ENCODE results near the gene HMG20A.

The HMG20A gene

GRCh38 chr15:77526595-77527163, 106.0 kb downstream of the HMG20A start:
- no peak for DNase-seq

GRCh38 chr15:77527164-77527778, 106.6 kb downstream of the HMG20A start:
- DNase-seq = no peak

- no peak for DNase-seq
These were observed 107.1 kb downstream of the HMG20A start for GRCh38 chr15:77527831-77528231.

- no peak for DNase-seq
These were observed 107.7 kb downstream of the HMG20A start for GRCh38 chr15:77528290-77528967.

GRCh38 chr15:77528968-77529319, 108.3 kb downstream of the HMG20A start:
- DNase-seq = no peak

GRCh38 chr15:77529394-77530159, 108.9 kb downstream of the HMG20A start:
- no peak for DNase-seq

GRCh38 chr15:77530576-77530975, 109.9 kb downstream of the HMG20A start:
- DNase-seq = no peak

- no peak for DNase-seq
These were observed 110.7 kb downstream of the HMG20A start for GRCh38 chr15:77531191-77532000.

- DNase-seq = no peak
These were observed 111.5 kb downstream of the HMG20A start for GRCh38 chr15:77532067-77532710.

GRCh38 chr15:77532846-77533245, 112.2 kb downstream of the HMG20A start:
- no peak for DNase-seq

GRCh38 chr15:77533578-77534430, 113.1 kb downstream of the HMG20A start:
- DNase-seq = no peak

Data from stimulated activated CD4-positive, alpha-beta T cell treated with anti-CD3 and anti-CD28 coated beads, Interleukin-4, amount 100 ng/mL, for 24 hours (primary cell).